Activated gamma-delta T cell treated with anti-CD3 and anti-CD28 coated beads, Interleukin-2, amount 50 U/mL, for 16 hours (primary cell): ENCODE measurements around the gene SAMSN1.
"Not testable (repeated sequence)": the region's sequence is repeated elsewhere in the genome, so short reads cannot be mapped to it uniquely, and the experiment has no call there.

Source experiments
- DNase-seq: peaks from one replicate; pipeline ENCODE4 v3.0.0-alpha.2; 2020; ENCODE audit warnings: low read depth

SAMSN1 gene

GRCh38 chr21:14566894-14567293 lies 20.8 kb upstream of the SAMSN1 start:
- DNase-seq, result no peak

- DNase-seq, result no peak
These were observed 16.8 kb upstream of the SAMSN1 start for GRCh38 chr21:14562959-14563358.

GRCh38 chr21:14560555-14560954 lies 14.4 kb upstream of the SAMSN1 start:
- no peak for DNase-seq

- no peak for DNase-seq
These were observed 14.0 kb upstream of the SAMSN1 start for GRCh38 chr21:14560139-14560538.

- no peak for DNase-seq
These were observed 13.0 kb upstream of the SAMSN1 start for GRCh38 chr21:14559102-14559501.

- DNase-seq, result no peak
These were observed 11.3 kb upstream of the SAMSN1 start for GRCh38 chr21:14557413-14557812.

GRCh38 chr21:14554948-14555347 lies 8.8 kb upstream of the SAMSN1 start:
- no peak for DNase-seq

- no peak for DNase-seq
These were observed 7.3 kb upstream of the SAMSN1 start for GRCh38 chr21:14553422-14553821.

- DNase-seq, result no peak
These were observed 5.6 kb upstream of the SAMSN1 start for GRCh38 chr21:14551741-14552140.

GRCh38 chr21:14550135-14550534 lies 4.0 kb upstream of the SAMSN1 start:
- DNase-seq, result no peak

GRCh38 chr21:14548779-14549178 lies 2.7 kb upstream of the SAMSN1 start:
- no peak for DNase-seq

- no peak for DNase-seq
These were observed 1.9 kb upstream of the SAMSN1 start for GRCh38 chr21:14547834-14548513.

GRCh38 chr21:14546719-14547118 lies 604 bp upstream of the SAMSN1 start:
- not testable (repeated sequence) for DNase-seq

GRCh38 chr21:14543983-14544382 lies 2.1 kb downstream of the SAMSN1 start:
- DNase-seq, result no peak

GRCh38 chr21:14542638-14543037 lies 3.5 kb downstream of the SAMSN1 start:
- no peak for DNase-seq

GRCh38 chr21:14541841-14542490 lies 4.1 kb downstream of the SAMSN1 start:
- DNase-seq, result no peak

GRCh38 chr21:14538483-14538882 lies 7.6 kb downstream of the SAMSN1 start:
- DNase-seq, result no peak

- no peak for DNase-seq
These were observed 9.2 kb downstream of the SAMSN1 start for GRCh38 chr21:14536929-14537328.

- DNase-seq, result no peak
These were observed 10.4 kb downstream of the SAMSN1 start for GRCh38 chr21:14535702-14536101.

GRCh38 chr21:14533499-14534428 lies 12.4 kb downstream of the SAMSN1 start:
- DNase-seq, result no peak

GRCh38 chr21:14531757-14532316 lies 14.3 kb downstream of the SAMSN1 start:
- no peak for DNase-seq

GRCh38 chr21:14530592-14530991 lies 15.5 kb downstream of the SAMSN1 start:
- DNase-seq, result no peak
